ENCODE data around the gene TMEM52.

DNA sequence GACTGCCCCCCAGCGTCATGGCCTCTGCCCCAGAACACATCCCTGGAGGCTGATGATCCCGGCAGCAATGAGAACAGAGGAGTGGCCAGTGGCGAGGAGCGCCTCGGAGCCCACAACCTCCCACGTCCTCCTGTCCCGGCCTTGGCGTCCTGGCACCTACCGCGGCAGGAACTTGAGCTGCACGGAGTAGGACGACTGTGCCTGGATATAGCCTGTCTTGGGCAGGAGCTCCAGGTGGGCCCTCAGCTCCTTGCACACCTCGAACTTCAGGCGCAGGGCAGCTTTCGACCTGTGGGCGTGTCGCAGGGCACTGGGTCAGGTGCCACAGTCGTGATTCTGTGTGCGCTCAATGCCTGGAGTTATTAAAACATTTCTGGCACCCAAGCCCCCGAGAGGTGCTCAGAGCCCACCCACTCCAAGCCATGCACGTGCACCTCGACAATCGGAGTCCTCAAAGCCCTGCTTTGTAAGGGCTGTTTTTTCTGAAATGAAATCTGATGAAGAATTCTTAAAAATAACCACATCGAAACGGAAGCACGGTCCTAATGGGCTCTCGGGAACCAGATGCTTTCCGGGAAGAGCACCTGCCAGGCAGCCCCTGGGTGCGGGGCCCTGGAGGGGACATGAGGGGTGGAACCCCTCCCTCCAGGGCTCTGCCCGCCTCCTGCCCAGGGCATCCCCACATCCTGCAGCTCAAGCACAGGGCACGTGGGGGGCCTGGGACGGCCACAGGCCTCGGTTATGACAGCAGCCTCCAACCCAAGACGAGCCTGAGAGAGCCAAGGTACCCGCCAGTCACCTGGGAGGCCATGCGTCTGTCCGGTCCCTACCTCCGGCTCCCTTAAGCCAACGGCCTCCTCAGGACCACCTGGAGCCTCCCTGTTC is 23.0 kb upstream of the TMEM52 start:
- TF ChIP-seq, protein P1, sequence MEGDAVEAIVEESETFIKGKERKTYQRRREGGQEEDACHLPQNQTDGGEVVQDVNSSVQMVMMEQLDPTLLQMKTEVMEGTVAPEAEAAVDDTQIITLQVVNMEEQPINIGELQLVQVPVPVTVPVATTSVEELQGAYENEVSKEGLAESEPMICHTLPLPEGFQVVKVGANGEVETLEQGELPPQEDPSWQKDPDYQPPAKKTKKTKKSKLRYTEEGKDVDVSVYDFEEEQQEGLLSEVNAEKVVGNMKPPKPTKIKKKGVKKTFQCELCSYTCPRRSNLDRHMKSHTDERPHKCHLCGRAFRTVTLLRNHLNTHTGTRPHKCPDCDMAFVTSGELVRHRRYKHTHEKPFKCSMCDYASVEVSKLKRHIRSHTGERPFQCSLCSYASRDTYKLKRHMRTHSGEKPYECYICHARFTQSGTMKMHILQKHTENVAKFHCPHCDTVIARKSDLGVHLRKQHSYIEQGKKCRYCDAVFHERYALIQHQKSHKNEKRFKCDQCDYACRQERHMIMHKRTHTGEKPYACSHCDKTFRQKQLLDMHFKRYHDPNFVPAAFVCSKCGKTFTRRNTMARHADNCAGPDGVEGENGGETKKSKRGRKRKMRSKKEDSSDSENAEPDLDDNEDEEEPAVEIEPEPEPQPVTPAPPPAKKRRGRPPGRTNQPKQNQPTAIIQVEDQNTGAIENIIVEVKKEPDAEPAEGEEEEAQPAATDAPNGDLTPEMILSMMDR (IDR thresholded peaks at IDR 0.05; ENCODE audit: low read length): no peak
- TF ChIP-seq EZH2 (optimal IDR thresholded peaks at IDR 0.05; ENCODE audit: low read depth, low read length) (no peak), EZH2phosphoT487 (IDR thresholded peaks at IDR 0.05; ENCODE audit: low read length) (no peak)
